H1 (cell line): ENCODE data around the gene ALK. TPM values are rescaled to one million over a fixed set of nuclear protein-coding genes. Genes with fewer than 3 reads are reported as not detected.

Experiments
- CTCF ChIA-PET: fragments of 300-600 bp; sonication (Branson Sonifier 250); formaldehyde crosslinking; loops from one replicate; lab custom pipeline; 2021; ENCODE audit not compliant: partially characterized antibody; lab: Charles Lee
- POLR2A ChIA-PET: fragments of 300-600 bp; sonication (Branson Sonifier 250); formaldehyde crosslinking; loops from one replicate; lab custom pipeline; 2021; ENCODE audit warnings: inconsistent platforms; ENCODE audit not compliant: partially characterized antibody; lab: Charles Lee
- DNase-seq, 2 experiments: peaks; one replicate each; pipeline versions ENCODE4 v3.0.0 to v3.0.0-alpha.2; 2010 to 2022; ENCODE audit warnings: low spot score in 2 of 2, low read depth in 1 of 2, mixed read lengths in 1 of 2
- FAIRE-seq: peaks from 2 replicates; lab custom pipeline; 2011; peaks lifted over from hg19 to GRCh38; lab: Jason Lieb, UNC
- H2AFZ ChIP-seq: 2 replicates; pipeline ENCODE4 v1.8.1; 2012; ENCODE audit warnings: low read length, inconsistent platforms
- H2AK5ac ChIP-seq: 2 replicates; pipeline ENCODE4 v1.6.1; 2013; ENCODE audit warnings: low read depth, low read length
- H2BK120ac ChIP-seq: replicated peaks from 2 replicates; pipeline ENCODE3; 2013; ENCODE audit warnings: low read depth, low read length, inconsistent platforms
- H2BK12ac ChIP-seq: 2 replicates; pipeline ENCODE4 v1.6.1; 2013; ENCODE audit warnings: low read depth, low read length
- H2BK15ac ChIP-seq: 2 replicates; pipeline ENCODE4 v1.6.1; 2013; ENCODE audit warnings: low read length
- H2BK20ac ChIP-seq: 2 replicates; pipeline ENCODE4 v1.6.1; 2013; ENCODE audit warnings: low read length
- H2BK5ac ChIP-seq: 2 replicates; pipeline ENCODE4 v1.6.1; 2013; ENCODE audit warnings: low read depth, low read length
- H3K14ac ChIP-seq: 2 replicates; pipeline ENCODE4 v1.6.1; 2013; ENCODE audit warnings: inconsistent platforms; ENCODE audit not compliant: insufficient read length
- H3K18ac ChIP-seq: 2 replicates; pipeline ENCODE4 v1.6.1; 2013; ENCODE audit warnings: low read length; ENCODE audit errors: extremely low read depth
- H3K23ac ChIP-seq: 2 replicates; pipeline ENCODE4 v1.6.1; 2013; ENCODE audit warnings: inconsistent platforms; ENCODE audit not compliant: insufficient read length
- H3K23me2 ChIP-seq: 2 replicates; pipeline ENCODE4 v1.6.1; 2013; ENCODE audit warnings: low read depth, low read length
- H3K27ac ChIP-seq: 2 replicates; pipeline ENCODE4 v1.6.1; 2011; ENCODE audit warnings: low read depth, low read length, inconsistent platforms
- H3K27me3 ChIP-seq, 4 experiments: replicated peaks in 1 of 4; 1 replicate in 1 of 4; 2 replicates in 3 of 4; pipeline versions ENCODE4 v1.6.1 to v1.8.1; 2011 to 2013; ENCODE audit warnings: low read length in 3 of 4, mild to moderate bottlenecking in 3 of 4, inconsistent platforms in 2 of 4, mixed read lengths in 2 of 4, moderate library complexity in 1 of 4; ENCODE audit not compliant: control insufficient read depth in 3 of 4, insufficient read depth in 3 of 4; ENCODE audit errors: extremely low read depth in 1 of 4
- H3K36me3 ChIP-seq, 4 experiments: 2 replicates each; pipeline versions ENCODE4 v1.6.1 to v1.8.1; 2011 to 2013; ENCODE audit warnings: mild to moderate bottlenecking in 4 of 4, low read length in 3 of 4, moderate library complexity in 2 of 4, control low read depth in 1 of 4, inconsistent platforms in 1 of 4; ENCODE audit not compliant: insufficient read depth in 4 of 4, control insufficient read depth in 2 of 4
- H3K4ac ChIP-seq: replicated peaks from 2 replicates; pipeline ENCODE3; 2013; ENCODE audit warnings: low read length, low read depth, mixed read lengths, inconsistent platforms; ENCODE audit not compliant: insufficient read length
- H3K4me1 ChIP-seq, 4 experiments: replicated peaks in 1 of 4; 1 replicate in 1 of 4; 2 replicates in 3 of 4; pipeline versions ENCODE4 v1.6.1 to v1.8.1; 2011 to 2013; ENCODE audit warnings: low read length in 3 of 4, inconsistent platforms in 2 of 4, mixed read lengths in 1 of 4; ENCODE audit not compliant: insufficient read depth in 4 of 4, control insufficient read depth in 3 of 4
- H3K4me2 ChIP-seq, 2 experiments: 2 replicates each; pipeline versions ENCODE4 v1.6.1 to v1.8.1; 2011 to 2013; ENCODE audit warnings: low read depth in 2 of 2, low read length in 2 of 2, control low read depth in 1 of 2, inconsistent platforms in 1 of 2, mild to moderate bottlenecking in 1 of 2; ENCODE audit not compliant: insufficient read depth in 1 of 2
- H3K4me3 ChIP-seq, 4 experiments: fragments of 200-600, 300-600 bp in 1 of 4; sonication (generic), shearing (Covaris generic), sonication (Bioruptor Twin) in 1 of 4; 2 replicates each; pipeline versions ENCODE4 v1.5.1 to v1.8.1; 2011 to 2016; ENCODE audit warnings: low read length in 4 of 4, low read depth in 3 of 4, control low read depth in 2 of 4, inconsistent platforms in 2 of 4, mild to moderate bottlenecking in 2 of 4, mixed read lengths in 1 of 4, moderate library complexity in 1 of 4; ENCODE audit not compliant: insufficient read depth in 2 of 4; ENCODE audit errors: extremely low read depth in 1 of 4
- H3K56ac ChIP-seq: replicated peaks from 2 replicates; pipeline ENCODE3; 2013; ENCODE audit warnings: low read depth, mild to moderate bottlenecking, mixed read lengths, low read length, inconsistent platforms; ENCODE audit not compliant: insufficient read length
- H3K79me1 ChIP-seq: 2 replicates; pipeline ENCODE4 v1.6.1; 2013; ENCODE audit warnings: low read depth, low read length, control low read depth
- H3K79me2 ChIP-seq, 2 experiments: 2 replicates each; pipeline versions ENCODE4 v1.6.1 to v1.8.1; 2012 to 2013; ENCODE audit warnings: low read length in 2 of 2, mild to moderate bottlenecking in 2 of 2, inconsistent platforms in 1 of 2; ENCODE audit not compliant: insufficient read depth in 2 of 2, control insufficient read depth in 1 of 2
- H3K9ac ChIP-seq, 4 experiments: replicated peaks in 1 of 4; 1 replicate in 1 of 4; 2 replicates in 3 of 4; pipeline versions ENCODE4 v1.6.1 to v1.8.1; 2011 to 2013; ENCODE audit warnings: low read depth in 3 of 4, low read length in 3 of 4, control low read depth in 2 of 4, mild to moderate bottlenecking in 2 of 4, moderate library complexity in 2 of 4, inconsistent platforms in 1 of 4; ENCODE audit errors: extremely low read depth in 1 of 4
- H3K9me3 ChIP-seq, 2 experiments: 2 replicates each; pipeline versions ENCODE4 v1.6.1 to v1.8.1; 2012 to 2013; ENCODE audit warnings: mild to moderate bottlenecking in 2 of 2, moderate library complexity in 2 of 2, control low read depth in 1 of 2, inconsistent platforms in 1 of 2, low read depth in 1 of 2, low read length in 1 of 2, mixed read lengths in 1 of 2; ENCODE audit not compliant: insufficient read depth in 2 of 2
- H4K20me1 ChIP-seq, 2 experiments: replicated peaks in 1 of 2; 2 replicates each; pipeline versions ENCODE3 to v1.8.1; 2011 to 2013; ENCODE audit warnings: inconsistent platforms in 2 of 2, low read length in 2 of 2, mild to moderate bottlenecking in 1 of 2; ENCODE audit not compliant: insufficient read depth in 2 of 2, control insufficient read depth in 1 of 2
- H4K5ac ChIP-seq: 2 replicates; pipeline ENCODE4 v1.6.1; 2013; ENCODE audit warnings: low read length, low read depth, mixed read lengths, inconsistent platforms; ENCODE audit not compliant: insufficient read length
- H4K8ac ChIP-seq: 2 replicates; pipeline ENCODE4 v1.8.0; 2013; ENCODE audit warnings: mild to moderate bottlenecking, moderate library complexity, low read length, inconsistent platforms; ENCODE audit not compliant: insufficient read depth; ENCODE audit errors: extremely low read depth
- H4K91ac ChIP-seq: replicated peaks from 2 replicates; pipeline ENCODE3; 2013; ENCODE audit warnings: low read length, mixed read lengths, inconsistent platforms; ENCODE audit not compliant: insufficient read length
- BCL11A ChIP-seq, 2 experiments: IDR thresholded peaks; one replicate each; pipeline ENCODE4 v1.6.1; 2011; ENCODE audit warnings: low read depth in 2 of 2, low read length in 2 of 2, mild to moderate bottlenecking in 2 of 2
- CBX5 ChIP-seq: fragments of 300-800, 300-1000 bp; sonication (generic); IDR thresholded peaks from 2 replicates; pipeline ENCODE4 v1.7.1; 2016; ENCODE audit warnings: antibody characterized with exemption, low read length, low read depth
- CBX8 ChIP-seq: fragments of 300-800, 300-1000 bp; sonication (generic); IDR thresholded peaks from 2 replicates; pipeline ENCODE4 v1.7.1; 2016; ENCODE audit warnings: low read depth, low read length, borderline replicate concordance
- CTBP2 ChIP-seq: IDR thresholded peaks from 2 replicates; pipeline ENCODE4 v1.7.0; 2011; ENCODE audit warnings: borderline replicate concordance, mild to moderate bottlenecking, moderate library complexity, mixed read lengths, low read length; ENCODE audit not compliant: insufficient read depth, insufficient read length
- HDAC6 ChIP-seq: IDR thresholded peaks from one replicate; pipeline ENCODE4 v1.7.1; 2012; ENCODE audit warnings: low read depth, mild to moderate bottlenecking, inconsistent platforms, low read length, moderate library complexity
- POLR2AphosphoS5 ChIP-seq: IDR thresholded peaks from 2 replicates; pipeline ENCODE4 v1.6.1; 2011; ENCODE audit warnings: low read depth, low read length
- RFX5 ChIP-seq: IDR thresholded peaks from 2 replicates; pipeline ENCODE4 v1.6.1; 2011; ENCODE audit warnings: low read depth, low read length, improper control_type of control experiment, borderline replicate concordance
- SIN3A ChIP-seq, 2 experiments: IDR thresholded peaks in 1 of 2; conservative IDR thresholded peaks in 1 of 2; 2 replicates each; pipeline ENCODE4 v1.6.1; 2011 to 2012; ENCODE audit warnings: low read length in 2 of 2, improper control_type of control experiment in 1 of 2, low read depth in 1 of 2, mild to moderate bottlenecking in 1 of 2
- SIX5 ChIP-seq: IDR thresholded peaks from 2 replicates; pipeline ENCODE4 v1.6.1; 2011; ENCODE audit warnings: mild to moderate bottlenecking, low read depth, low read length
- USF2 ChIP-seq: IDR thresholded peaks from 2 replicates; pipeline ENCODE4 v1.6.1; 2011; ENCODE audit warnings: low read length, improper control_type of control experiment
- WGBS, 2 experiments: shearing (Covaris generic) in 1 of 2; methylation state at CpG; one replicate each; pipeline versions ENCODE4 v1.1.6 to v1.1.7; 2013 to 2015; ENCODE audit warnings: low lambda C conversion rate in 2 of 2, mixed read lengths in 2 of 2, inconsistent platforms in 1 of 2, low coverage in 1 of 2, missing lambda C conversion rate in 1 of 2; ENCODE audit not compliant: insufficient replicate concordance in 2 of 2, insufficient coverage in 1 of 2, insufficient read length in 1 of 2; ENCODE audit errors: extremely low coverage in 1 of 2, missing lambda C conversion rate in 1 of 2; 5-methylcytosine and 5-hydroxymethylcytosine counted together
- polyA plus RNA-seq, 7 experiments: library from polyadenylated mRNA; depleted of rRNA in 3 of 7; stranded (reverse) in 5 of 7; unstranded in 2 of 7; fragments of >200 nt in 5 of 7; fragments of 200-250 nt in 2 of 7; gene quantifications; 1 replicate in 5 of 7; 2 replicates in 1 of 7; 4 replicates in 1 of 7; pipeline versions ENCODE4 v1.2.1 to v1.2.3, GENCODE V29; 2011 to 2013; ENCODE audit warnings: missing spikeins in 2 of 7, mixed read lengths in 2 of 7
- total RNA-seq: library from RNA; stranded (reverse); fragmentation: NEBNext Ultra II Directional; extraction: Animal tissue kit (Norgen Biotek cat#: 25700); gene quantifications from 2 replicates; pipeline ENCODE4 v1.2.1, GENCODE V29; 2021

The ALK gene
- total and polyA plus RNA-seq, 2 of the 8 experiments (the other 6 are each of a cell fraction or from before 2014, with no cell fraction given) = 0.02 to 0.09 TPM

- WGBS, 2 experiments = 88% methylated on average over 2 of the region's 2 CpGs; no CpG with 5 or more reads in 1 of the 2 experiments
- H3K4me3 ChIP-seq = no peak overlapping the region
- no peaks in the 10 kb centered on the region for H3K23me2 ChIP-seq
- H2AFZ ChIP-seq = no peak overlapping the region
- H3K9ac ChIP-seq = no peak overlapping the region
- no peak overlapping the region for H4K8ac ChIP-seq
- H3K79me2 ChIP-seq = no peaks in the 10 kb centered on the region
- H3K56ac ChIP-seq = no peak overlapping the region
- H3K4me1 ChIP-seq = no peaks in the 10 kb centered on the region; a peak in 1 of 7 replicates
- no peak overlapping the region for H3K23ac ChIP-seq
- H4K5ac ChIP-seq = no peak overlapping the region
- H2BK20ac ChIP-seq = no peak overlapping the region
- no peaks in the 10 kb centered on the region for H3K27me3 ChIP-seq
- FAIRE-seq (no peak), DNase-seq (no peak)
- H3K14ac ChIP-seq = no peak overlapping the region
- H4K91ac ChIP-seq = no peak overlapping the region
- H2BK12ac ChIP-seq = no peak overlapping the region
- H2BK120ac ChIP-seq = no peak overlapping the region
- H3K9me3 ChIP-seq = no peaks in the 10 kb centered on the region
- CTCF ChIA-PET = interaction anchor here (0.7 kb wide), 1 partner anchor 334 kb away, joined by 5 read pairs; no protein-coding TSS in a partner anchor
- no peak overlapping the region for H2AK5ac ChIP-seq
- H4K20me1 ChIP-seq = no peaks in the 10 kb centered on the region
- H3K36me3 ChIP-seq = no peaks in the 10 kb centered on the region
- POLR2A ChIA-PET = no interaction called here
- H3K79me1 ChIP-seq = no peaks in the 10 kb centered on the region
- H2BK15ac ChIP-seq = no peak overlapping the region
- no peak overlapping the region for H3K18ac ChIP-seq
- no peak overlapping the region for H3K4ac ChIP-seq
- no peak overlapping the region for H3K27ac ChIP-seq
- no peak overlapping the region for H2BK5ac ChIP-seq
- H3K4me2 ChIP-seq = no peak overlapping the region
- TF ChIP-seq CBX8 (no peak), RFX5 (no peak), CBX5 (no peak), HDAC6 (no peak), POLR2AphosphoS5 (no peak), SIX5 (no peak), SIN3A (conservative IDR thresholded peaks at IDR 0.05 in 1 of 2, IDR thresholded peaks at IDR 0.05 in 1 of 2; ENCODE audit: low read depth in 1 of 2, low read length in 2 of 2) (no peak), CTBP2 (no peak), BCL11A (IDR thresholded peaks at IDR 0.05; ENCODE audit: low read depth in 2 of 2, low read length in 2 of 2) (no peak), USF2 (no peak)
Observed at GRCh38 chr2:29332540-29332939, 588.8 kb downstream of the ALK start.
